HCT116 (cell line): ENCODE measurements around the gene TFDP1. TPM values are rescaled to one million over a fixed set of nuclear protein-coding genes. Genes with fewer than 3 reads are reported as not detected.

Experiments
- ATAC-seq: fragments of 200-7000 bp; cut with Tn5 transposase; 2 replicates; pipeline ENCODE4 v1.9.1; 2020; ENCODE audit warnings: mild to moderate bottlenecking, moderate library complexity
- BruUV-seq: library from RNA; stranded (reverse); fragments of 400-500 nt; replicated peaks from 2 replicates; lab custom pipeline; 2021; lab: Mats Ljungman, UMichigan
- CTCF ChIA-PET: fragments of 300-600 bp; sonication (Branson Sonifier 250); formaldehyde crosslinking; loops from one replicate; lab custom pipeline; 2021; ENCODE audit warnings: antibody characterized with exemption; lab: Charles Lee
- POLR2A ChIA-PET: fragments of 300-600, 350-600 bp; sonication (Branson Sonifier 250); formaldehyde crosslinking; loops from one replicate; lab custom pipeline; 2021; ENCODE audit warnings: antibody characterized with exemption; lab: Charles Lee
- RAD21 ChIA-PET, 2 experiments: fragments of 300-600 bp; sonication (Branson Sonifier 250); formaldehyde crosslinking; loops; one replicate each; lab custom pipeline; 2023; ENCODE audit warnings: low total read pairs in 2 of 2; ENCODE audit not compliant: uncharacterized antibody in 2 of 2, unreplicated experiment in 2 of 2, low non-redundant PET in 1 of 2; lab: Charles Lee
- DNase-seq: peaks from one replicate; pipeline ENCODE4 v3.0.0-alpha.2; 2010; ENCODE audit warnings: low read depth, low spot score
- H2AFZ ChIP-seq: fragments of 200-600 bp; shearing (Covaris generic), sonication (generic); 2 replicates; pipeline ENCODE4 v1.6.1; 2017; ENCODE audit warnings: low read depth, mixed run types, mixed read lengths, antibody characterized with exemption, low read length; ENCODE audit not compliant: poor library complexity, severe bottlenecking
- H3K27ac ChIP-seq: 2 replicates; pipeline ENCODE4 v1.5.1; 2012; ENCODE audit warnings: low read depth, low read length
- H3K27me3 ChIP-seq: fragments of 200-600 bp; sonication (generic); 2 replicates; pipeline ENCODE4 v1.6.1; 2016; ENCODE audit warnings: mixed run types, low read length, mixed read lengths; ENCODE audit not compliant: insufficient read depth
- H3K36me3 ChIP-seq, 2 experiments: fragments of 200-500 bp in 1 of 2; fragments of 200-600 bp in 1 of 2; sonication (Bioruptor generic) in 1 of 2; sonication (generic) in 1 of 2; 2 replicates each; pipeline versions ENCODE4 v1.5.1 to v1.6.1; 2014 to 2016; ENCODE audit warnings: low read length in 2 of 2, inconsistent platforms in 1 of 2, mixed read lengths in 1 of 2, mixed run types in 1 of 2; ENCODE audit not compliant: insufficient read depth in 2 of 2, control insufficient read depth in 1 of 2
- H3K4me1 ChIP-seq, 2 experiments: fragments of 200-600 bp in 1 of 2; sonication (generic) in 1 of 2; 2 replicates each; pipeline versions ENCODE4 v1.5.1 to v1.6.1; 2012 to 2017; ENCODE audit warnings: low read length in 2 of 2, inconsistent platforms in 1 of 2, mild to moderate bottlenecking in 1 of 2, mixed read lengths in 1 of 2, mixed run types in 1 of 2, moderate library complexity in 1 of 2; ENCODE audit not compliant: insufficient read depth in 2 of 2, control insufficient read depth in 1 of 2
- H3K4me2 ChIP-seq: fragments of 200-600 bp; sonication (generic); 2 replicates; pipeline ENCODE4 v1.6.1; 2017; ENCODE audit warnings: mixed run types, low read length, mixed read lengths
- H3K4me3 ChIP-seq, 2 experiments: fragments of 200-600 bp in 1 of 2; sonication (generic) in 1 of 2; replicated peaks in 1 of 2; 2 replicates each; pipeline ENCODE4 v1.5.1; 2011 to 2016; ENCODE audit warnings: low read length in 2 of 2, control low read depth in 1 of 2, low read depth in 1 of 2, mild to moderate bottlenecking in 1 of 2, mixed read lengths in 1 of 2, mixed run types in 1 of 2
- H3K79me2 ChIP-seq: fragments of 200-600 bp; sonication (generic); 2 replicates; pipeline ENCODE4 v1.6.1; 2017; ENCODE audit warnings: mild to moderate bottlenecking, mixed run types, low read length, moderate library complexity, mixed read lengths; ENCODE audit not compliant: insufficient read depth
- H3K9ac ChIP-seq: fragments of 200-600 bp; sonication (generic); 2 replicates; pipeline ENCODE4 v1.6.1; 2016; ENCODE audit warnings: low read length, mixed read lengths
- H3K9me2 ChIP-seq: fragments of 200-600 bp; sonication (generic), shearing (Covaris generic); 2 replicates; pipeline ENCODE4 v1.6.1; 2017; ENCODE audit warnings: mixed run types, mild to moderate bottlenecking, moderate library complexity; ENCODE audit not compliant: insufficient read depth
- H3K9me3 ChIP-seq, 2 experiments: fragments of 200-500 bp in 1 of 2; fragments of 200-600 bp in 1 of 2; sonication (Bioruptor generic) in 1 of 2; sonication (generic) in 1 of 2; 2 replicates each; pipeline ENCODE4 v1.6.1; 2014 to 2017; ENCODE audit warnings: low read length in 2 of 2, mixed read lengths in 2 of 2, inconsistent platforms in 1 of 2, low read depth in 1 of 2, mild to moderate bottlenecking in 1 of 2, mixed run types in 1 of 2, moderate library complexity in 1 of 2; ENCODE audit not compliant: control insufficient read depth in 1 of 2, insufficient read depth in 1 of 2
- H4K20me1 ChIP-seq: fragments of 200-600 bp; sonication (generic), shearing (Covaris generic); 2 replicates; pipeline ENCODE4 v1.6.1; 2017; ENCODE audit warnings: mixed run types, mild to moderate bottlenecking, moderate library complexity; ENCODE audit not compliant: insufficient read depth
- CBX3 ChIP-seq: IDR thresholded peaks from 2 replicates; pipeline ENCODE4 v1.6.1; 2012; ENCODE audit warnings: low read depth
- CEBPB ChIP-seq: IDR thresholded peaks from 2 replicates; pipeline ENCODE4 v1.6.1; 2012; ENCODE audit warnings: low read depth
- CTCF ChIP-seq, 3 experiments: fragments of 200-600 bp in 1 of 3; sonication (generic) in 1 of 3; IDR thresholded peaks in 2 of 3; conservative IDR thresholded peaks in 1 of 3; 2 replicates each; pipeline ENCODE4 v1.5.1; 2012 to 2017; ENCODE audit warnings: low read depth in 2 of 3, low read length in 2 of 3, antibody characterized with exemption in 1 of 3, borderline replicate concordance in 1 of 3, control low read depth in 1 of 3, mild to moderate bottlenecking in 1 of 3, mixed read lengths in 1 of 3, mixed run types in 1 of 3, moderate library complexity in 1 of 3; ENCODE audit not compliant: insufficient read depth in 1 of 3
- EGR1 ChIP-seq: IDR thresholded peaks from 2 replicates; pipeline ENCODE4 v1.6.1; 2012; ENCODE audit warnings: low read depth
- ELF1 ChIP-seq: IDR thresholded peaks from 2 replicates; pipeline ENCODE4 v1.6.1; 2012; ENCODE audit warnings: low read depth, borderline replicate concordance
- FOSL1 ChIP-seq: IDR thresholded peaks from 2 replicates; pipeline ENCODE4 v1.6.1; 2012; ENCODE audit warnings: low read depth
- JUND ChIP-seq: IDR thresholded peaks from 2 replicates; pipeline ENCODE4 v1.6.1; 2012
- MAX ChIP-seq: IDR thresholded peaks from 2 replicates; pipeline ENCODE4 v1.6.1; 2012
- RAD21 ChIP-seq: IDR thresholded peaks from 2 replicates; pipeline ENCODE4 v1.6.1; 2012; ENCODE audit warnings: low read depth, mild to moderate bottlenecking
- REST ChIP-seq: IDR thresholded peaks from 2 replicates; pipeline ENCODE4 v1.6.1; 2012; ENCODE audit warnings: low read depth
- SIN3A ChIP-seq: IDR thresholded peaks from 2 replicates; pipeline ENCODE4 v1.6.1; 2012; ENCODE audit warnings: low read depth
- SRF ChIP-seq: IDR thresholded peaks from 2 replicates; pipeline ENCODE4 v1.6.1; 2012; ENCODE audit warnings: low read depth
- TCF7L2 ChIP-seq: IDR thresholded peaks from 2 replicates; pipeline ENCODE4 v1.7.0; 2011; ENCODE audit warnings: borderline replicate concordance, inconsistent platforms; ENCODE audit not compliant: insufficient read depth, insufficient read length; ENCODE audit errors: extremely low read depth
- YY1 ChIP-seq: IDR thresholded peaks from 2 replicates; pipeline ENCODE4 v1.6.1; 2011; ENCODE audit warnings: low read length, low read depth, moderate library complexity, mild to moderate bottlenecking; ENCODE audit not compliant: insufficient replicate concordance; ENCODE audit errors: extremely low read depth
- ZBTB33 ChIP-seq: IDR thresholded peaks from 2 replicates; pipeline ENCODE4 v1.6.1; 2011; ENCODE audit warnings: mild to moderate bottlenecking, low read length, moderate library complexity; ENCODE audit not compliant: insufficient replicate concordance; ENCODE audit errors: extremely low read depth
- ZFX ChIP-seq: fragments of 450-650 bp; IDR thresholded peaks from 2 replicates; pipeline ENCODE4 v1.6.1; 2017
- intact Hi-C: fragments of 100-400 bp; cut with micrococcal nuclease; formaldehyde crosslinking; loops from 2 replicates; pipeline ENCODE4 v1.10.0; 2022
- total RNA-seq: library from RNA; stranded (reverse); gene quantifications from one replicate; pipeline ENCODE4 v1.2.1, GENCODE V29; 2021; ENCODE audit not compliant: unreplicated experiment

The TFDP1 gene
- total RNA-seq, 1 experiment from 2014 or later = 169 TPM

- TF ChIP-seq MAX (no peak), ELF1 (no peak), CBX3 (no peak), EGR1 (no peak), JUND (no peak), SIN3A (no peak), FOSL1 (no peak), CEBPB (no peak), SRF (no peak), ZFX (no peak)
These were observed 23.7 kb upstream of the TFDP1 start (continued) for GRCh38 chr13:113560645-113561416.

GRCh38 chr13:113561417-113562084 lies 23.0 kb upstream of the TFDP1 start:
- intact Hi-C loops = loop anchor here (5.0 kb wide), 1 partner anchor 104 kb away; no protein-coding TSS in a partner anchor
- BruUV-seq = no TSS peak
- H3K79me2 ChIP-seq = no peaks in the 10 kb centered on the region
- TF ChIP-seq YY1 (no peak), EGR1 (no peak), MAX (no peak), TCF7L2 (no peak), REST (no peak), JUND (no peak), RAD21 (no peak), ZBTB33 (no peak), CTCF (IDR thresholded peaks at IDR 0.05 in 2 of 3, conservative IDR thresholded peaks at IDR 0.05 in 1 of 3; ENCODE audit: borderline replicate concordance in 1 of 3, insufficient read depth in 1 of 3, low read depth in 2 of 3, low read length in 2 of 3) (no peak)

More at GRCh38 chr13:113561417-113562084, 23.0 kb upstream of the TFDP1 start:
- Histone ChIP-seq H3K27ac (no peak overlapping the region), H3K9me2 (no peaks in the 10 kb centered on the region), H3K9me3 (no peaks in the 10 kb centered on the region), H3K36me3 (no peaks in the 10 kb centered on the region), H3K4me2 (no peak overlapping the region), H3K27me3 (no peaks in the 10 kb centered on the region), H2AFZ (no peak overlapping the region), H3K9ac (no peak overlapping the region), H4K20me1 (no peaks in the 10 kb centered on the region), H3K4me1 (peaks cover 0 to 1% of the 10 kb centered on the region in 2 experiments; a peak in 1 of 4 replicates), H3K4me3 (no peak overlapping the region)
- RAD21 ChIA-PET = no interaction called here
- CTCF ChIA-PET = interaction anchor here (1.5 kb wide), 1 partner anchor 104 kb away, joined by 13 read pairs; no protein-coding TSS in a partner anchor
- DNase-seq (no peak), ATAC-seq (no peak)
- POLR2A ChIA-PET = no interaction called here
